ENCODE measurements around the gene NOXO1. TPM values are rescaled to one million over a fixed set of nuclear protein-coding genes. Genes with fewer than 3 reads are reported as not detected.

Gene NOXO1
- total RNA-seq, 1 experiment from 2014 or later: 1.2 TPM

DNA sequence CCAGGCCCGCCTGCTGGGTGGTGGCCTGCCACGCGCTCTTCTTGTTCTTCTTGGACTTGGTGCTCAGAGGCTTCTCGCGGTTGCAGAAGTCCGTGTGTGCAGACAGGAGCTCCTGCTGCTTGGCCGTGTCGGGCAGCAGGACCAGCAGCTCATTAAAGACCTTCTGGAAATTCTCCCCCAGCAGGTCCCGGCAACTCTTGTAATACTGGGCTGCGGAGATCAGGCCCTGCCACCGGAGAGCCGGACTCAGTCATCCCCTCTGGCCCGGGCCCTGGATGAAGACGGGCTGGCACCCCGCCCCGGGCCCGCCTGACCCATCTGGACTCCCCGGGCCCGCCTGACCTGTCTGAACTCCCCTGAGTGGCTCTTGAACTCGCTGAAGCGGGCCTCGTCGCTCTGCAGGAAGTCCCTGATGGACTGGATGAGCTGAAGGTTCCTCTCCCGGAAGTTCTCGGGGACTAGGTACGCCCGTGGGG, 17.1 kb upstream of the NOXO1 start:
- no peak overlapping the region for H3K4me3 ChIP-seq (ENCODE audit: low read depth, low read length, poor library complexity, severe bottlenecking)
- TF ChIP-seq EZH2 (IDR thresholded peaks at IDR 0.05; ENCODE audit: borderline replicate concordance, low read depth, low read length, poor library complexity, severe bottlenecking) (no peak), CTCF (conservative IDR thresholded peaks at IDR 0.05; ENCODE audit: low read depth, low read length) (no peak)
- H3K9me3 ChIP-seq (ENCODE audit: low read depth, low read length, poor library complexity, severe bottlenecking): no peaks in the 10 kb centered on the region
- BruUV-seq (replicated peaks): no TSS peak
- H3K4me1 ChIP-seq (ENCODE audit: insufficient read depth, low read length, poor library complexity, severe bottlenecking): no peaks in the 10 kb centered on the region
- DNase-seq (ENCODE audit: low spot score): no peak
- ChIA-PET CTCF (interaction anchor here (0.6 kb wide), 1 partner anchor 500 kb away, joined by 3 read pairs; no protein-coding TSS in a partner anchor), POLR2A (ENCODE audit: low non-redundant PET) (no interaction called here)
- no peaks in the 10 kb centered on the region for H3K27me3 ChIP-seq (replicated peaks; ENCODE audit: insufficient read depth, low read depth, low read length, poor library complexity)
- intact Hi-C loops (cut with micrococcal nuclease; ENCODE audit: unreplicated experiment): no loop called here
- no peak overlapping the region for H3K27ac ChIP-seq (ENCODE audit: low read depth, low read length, poor library complexity, severe bottlenecking)
- H3K36me3 ChIP-seq (ENCODE audit: insufficient read depth, low read length, poor library complexity, severe bottlenecking): peaks cover 63% of the 10 kb centered on the region

GRCh38 chr16:1997494-1998359, 16.5 kb upstream of the NOXO1 start:
- POLR2A ChIA-PET (ENCODE audit: low non-redundant PET): no interaction called here
- no peak for TF ChIP-seq EZH2 (IDR thresholded peaks at IDR 0.05; ENCODE audit: borderline replicate concordance, low read depth, low read length, poor library complexity, severe bottlenecking)
- no peak for TF ChIP-seq CTCF (conservative IDR thresholded peaks at IDR 0.05; ENCODE audit: low read depth, low read length)
- intact Hi-C loops (cut with micrococcal nuclease; ENCODE audit: unreplicated experiment): no loop called here
- peaks cover 56% of the 10 kb centered on the region for H3K36me3 ChIP-seq (ENCODE audit: insufficient read depth, low read length, poor library complexity, severe bottlenecking)
- no peaks in the 10 kb centered on the region for H3K9me3 ChIP-seq (ENCODE audit: low read depth, low read length, poor library complexity, severe bottlenecking)
- no peak overlapping the region for H3K4me3 ChIP-seq (ENCODE audit: low read depth, low read length, poor library complexity, severe bottlenecking)
- H3K4me1 ChIP-seq (ENCODE audit: insufficient read depth, low read length, poor library complexity, severe bottlenecking): no peaks in the 10 kb centered on the region
- no peak for DNase-seq (ENCODE audit: low spot score)
- CTCF ChIA-PET: no interaction called here
- no peak overlapping the region for H3K27ac ChIP-seq (ENCODE audit: low read depth, low read length, poor library complexity, severe bottlenecking)
- H3K27me3 ChIP-seq (replicated peaks; ENCODE audit: insufficient read depth, low read depth, low read length, poor library complexity): no peaks in the 10 kb centered on the region
- TSS peak; percentile 38 for BruUV-seq (replicated peaks)

GRCh38 chr16:1993731-1994131, 12.5 kb upstream of the NOXO1 start:
- Histone ChIP-seq H3K9me3 (ENCODE audit: low read depth, low read length, poor library complexity, severe bottlenecking) (no peaks in the 10 kb centered on the region), H3K36me3 (ENCODE audit: insufficient read depth, low read length, poor library complexity, severe bottlenecking) (peaks cover 20% of the 10 kb centered on the region), H3K27me3 (replicated peaks; ENCODE audit: insufficient read depth, low read depth, low read length, poor library complexity) (peaks cover 17% of the 10 kb centered on the region), H3K4me3 (ENCODE audit: low read depth, low read length, poor library complexity, severe bottlenecking) (no peak overlapping the region), H3K4me1 (ENCODE audit: insufficient read depth, low read length, poor library complexity, severe bottlenecking) (peaks cover 6% of the 10 kb centered on the region), H3K27ac (ENCODE audit: low read depth, low read length, poor library complexity, severe bottlenecking) (peak overlapping the region; percentile 29)
- BruUV-seq (replicated peaks): no TSS peak
- DNase-seq (ENCODE audit: low spot score): no peak
- ChIA-PET CTCF (no interaction called here), POLR2A (ENCODE audit: low non-redundant PET) (no interaction called here)
- intact Hi-C loops (cut with micrococcal nuclease; ENCODE audit: unreplicated experiment): no loop called here
- TF ChIP-seq EZH2 (IDR thresholded peaks at IDR 0.05; ENCODE audit: borderline replicate concordance, low read depth, low read length, poor library complexity, severe bottlenecking): no peak
- no peak for TF ChIP-seq CTCF (conservative IDR thresholded peaks at IDR 0.05; ENCODE audit: low read depth, low read length)

All from A673 (cell line).